ENCODE data around the gene MPZL1.
"Not testable (repeated sequence)": the region's sequence is repeated elsewhere in the genome, so short reads cannot be mapped to it uniquely, and the experiment has no call there.

DNA sequence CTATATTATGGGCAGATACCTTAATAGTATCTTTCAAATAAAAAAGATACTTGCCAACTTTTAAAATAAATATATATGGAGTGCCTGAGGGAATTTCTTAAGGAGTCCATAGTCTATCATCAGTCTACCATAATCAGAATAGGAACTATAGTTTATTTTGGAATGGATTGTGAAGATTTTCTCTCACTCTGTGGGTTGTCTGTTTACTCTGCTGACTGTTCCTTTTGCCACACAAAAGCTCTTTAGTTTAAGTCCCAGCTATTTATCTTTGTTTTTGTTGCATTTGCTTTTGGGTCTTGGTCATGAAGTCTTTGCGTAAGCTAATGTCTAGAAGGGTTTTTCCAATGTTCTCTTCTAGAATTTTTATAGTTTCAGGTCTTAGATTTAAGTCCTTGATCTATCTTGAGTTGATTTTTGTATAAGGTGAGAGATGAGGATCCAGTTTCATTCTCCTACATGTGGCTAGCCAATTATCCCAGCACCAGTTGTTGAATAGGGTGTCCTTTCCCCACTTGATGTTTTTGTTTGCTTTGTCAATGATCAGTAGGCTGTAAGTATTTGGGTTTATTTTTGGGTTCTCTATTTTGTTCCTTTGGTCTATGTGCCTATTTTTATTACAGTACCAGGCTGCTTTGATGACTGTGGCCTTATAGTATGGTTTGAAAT, 20.7 kb downstream of the MPZL1 start:
- not testable (repeated sequence) for TF ChIP-seq POLR2A (IDR thresholded peaks at IDR 0.05; ENCODE audit: borderline replicate concordance, extremely low read depth, insufficient read depth, insufficient read length); POLR2AphosphoS5 (IDR thresholded peaks at IDR 0.05; ENCODE audit: low read depth, low read length); EZH2 (IDR thresholded peaks at IDR 0.05); RAD21 (IDR thresholded peaks at IDR 0.05; ENCODE audit: low read depth); YY1 (IDR thresholded peaks at IDR 0.05; ENCODE audit: extremely low read depth, insufficient replicate concordance, low read depth, low read length); CEBPB (IDR thresholded peaks at IDR 0.05; ENCODE audit: low read depth); FOSL1 (IDR thresholded peaks at IDR 0.05; ENCODE audit: low read depth); SIN3A (IDR thresholded peaks at IDR 0.05; ENCODE audit: low read depth); EGR1 (IDR thresholded peaks at IDR 0.05; ENCODE audit: low read depth)
- TF ChIP-seq, protein P1, sequence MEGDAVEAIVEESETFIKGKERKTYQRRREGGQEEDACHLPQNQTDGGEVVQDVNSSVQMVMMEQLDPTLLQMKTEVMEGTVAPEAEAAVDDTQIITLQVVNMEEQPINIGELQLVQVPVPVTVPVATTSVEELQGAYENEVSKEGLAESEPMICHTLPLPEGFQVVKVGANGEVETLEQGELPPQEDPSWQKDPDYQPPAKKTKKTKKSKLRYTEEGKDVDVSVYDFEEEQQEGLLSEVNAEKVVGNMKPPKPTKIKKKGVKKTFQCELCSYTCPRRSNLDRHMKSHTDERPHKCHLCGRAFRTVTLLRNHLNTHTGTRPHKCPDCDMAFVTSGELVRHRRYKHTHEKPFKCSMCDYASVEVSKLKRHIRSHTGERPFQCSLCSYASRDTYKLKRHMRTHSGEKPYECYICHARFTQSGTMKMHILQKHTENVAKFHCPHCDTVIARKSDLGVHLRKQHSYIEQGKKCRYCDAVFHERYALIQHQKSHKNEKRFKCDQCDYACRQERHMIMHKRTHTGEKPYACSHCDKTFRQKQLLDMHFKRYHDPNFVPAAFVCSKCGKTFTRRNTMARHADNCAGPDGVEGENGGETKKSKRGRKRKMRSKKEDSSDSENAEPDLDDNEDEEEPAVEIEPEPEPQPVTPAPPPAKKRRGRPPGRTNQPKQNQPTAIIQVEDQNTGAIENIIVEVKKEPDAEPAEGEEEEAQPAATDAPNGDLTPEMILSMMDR (IDR thresholded peaks at IDR 0.05 in 2 of 3, conservative IDR thresholded peaks at IDR 0.05 in 1 of 3; ENCODE audit: borderline replicate concordance in 1 of 3, insufficient read depth in 1 of 3, low read depth in 2 of 3, low read length in 2 of 3) = not testable (repeated sequence)
- TF ChIP-seq, protein P2, sequence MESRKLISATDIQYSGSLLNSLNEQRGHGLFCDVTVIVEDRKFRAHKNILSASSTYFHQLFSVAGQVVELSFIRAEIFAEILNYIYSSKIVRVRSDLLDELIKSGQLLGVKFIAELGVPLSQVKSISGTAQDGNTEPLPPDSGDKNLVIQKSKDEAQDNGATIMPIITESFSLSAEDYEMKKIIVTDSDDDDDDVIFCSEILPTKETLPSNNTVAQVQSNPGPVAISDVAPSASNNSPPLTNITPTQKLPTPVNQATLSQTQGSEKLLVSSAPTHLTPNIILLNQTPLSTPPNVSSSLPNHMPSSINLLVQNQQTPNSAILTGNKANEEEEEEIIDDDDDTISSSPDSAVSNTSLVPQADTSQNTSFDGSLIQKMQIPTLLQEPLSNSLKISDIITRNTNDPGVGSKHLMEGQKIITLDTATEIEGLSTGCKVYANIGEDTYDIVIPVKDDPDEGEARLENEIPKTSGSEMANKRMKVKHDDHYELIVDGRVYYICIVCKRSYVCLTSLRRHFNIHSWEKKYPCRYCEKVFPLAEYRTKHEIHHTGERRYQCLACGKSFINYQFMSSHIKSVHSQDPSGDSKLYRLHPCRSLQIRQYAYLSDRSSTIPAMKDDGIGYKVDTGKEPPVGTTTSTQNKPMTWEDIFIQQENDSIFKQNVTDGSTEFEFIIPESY (IDR thresholded peaks at IDR 0.05; ENCODE audit: extremely low read depth, insufficient replicate concordance, low read length) = not testable (repeated sequence)
- TF ChIP-seq, protein P3, sequence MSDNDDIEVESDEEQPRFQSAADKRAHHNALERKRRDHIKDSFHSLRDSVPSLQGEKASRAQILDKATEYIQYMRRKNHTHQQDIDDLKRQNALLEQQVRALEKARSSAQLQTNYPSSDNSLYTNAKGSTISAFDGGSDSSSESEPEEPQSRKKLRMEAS (IDR thresholded peaks at IDR 0.05) = not testable (repeated sequence)
